Tibial nerve (tissue), 4 donors: ENCODE results near the gene AK4. TPM values are rescaled to one million over a fixed set of nuclear protein-coding genes. Genes with fewer than 3 reads are reported as not detected.
"Not testable (repeated sequence)": the region's sequence is repeated elsewhere in the genome, so short reads cannot be mapped to it uniquely, and the experiment has no call there.

Experiments used
- DNase-seq, 2 donors: peaks; one replicate each; pipeline ENCODE4 v3.0.0-alpha.2; 2019; ENCODE audit warnings: low spot score in 2 of 2
- H3K27ac ChIP-seq, 4 donors: fragments of 200-600 bp; sonication (generic) in 3 of 4; one replicate each; pipeline ENCODE4 v1.5.1; 2017 to 2019; ENCODE audit warnings: mild to moderate bottlenecking in 1 of 4
- H3K27me3 ChIP-seq, 2 donors: fragments of 200-600 bp; sonication (generic) in 1 of 2; one replicate each; pipeline versions ENCODE4 v1.5.1 to v1.6.0; 2017 to 2019
- H3K36me3 ChIP-seq, 3 donors: fragments of 200-600 bp; sonication (generic); one replicate each; pipeline ENCODE4 v1.5.1; 2018 to 2019
- H3K4me1 ChIP-seq, 4 donors: fragments of 200-600 bp; sonication (generic) in 3 of 4; one replicate each; pipeline ENCODE4 v1.5.1; 2017 to 2019
- H3K4me3 ChIP-seq, 4 donors: fragments of 200-600 bp; sonication (generic) in 3 of 4; one replicate each; pipeline ENCODE4 v1.5.1; 2017 to 2019; ENCODE audit warnings: mild to moderate bottlenecking in 1 of 4, moderate library complexity in 1 of 4
- H3K9me3 ChIP-seq, 4 donors: fragments of 200-600 bp; sonication (generic) in 3 of 4; one replicate each; pipeline ENCODE4 v1.5.1; 2017 to 2019
- CTCF ChIP-seq, 5 experiments: fragments of 200-600 bp in 3 of 5; fragments of 450-650 bp in 2 of 5; sonication (generic) in 3 of 5; IDR thresholded peaks; one replicate each; pipeline ENCODE4 v1.5.1; 2016 to 2019; ENCODE audit warnings: antibody characterized with exemption in 5 of 5, mild to moderate bottlenecking in 3 of 5, moderate library complexity in 2 of 5
- EP300 ChIP-seq, 2 donors: sonication (generic); formaldehyde crosslinking; IDR thresholded peaks; one replicate each; pipeline ENCODE4 v1.6.1; 2017; ENCODE audit warnings: antibody characterized with exemption in 2 of 2, mild to moderate bottlenecking in 1 of 2
- POLR2A ChIP-seq, 2 donors: fragments of 450-650 bp; IDR thresholded peaks; one replicate each; pipeline ENCODE4 v1.6.1; 2017; ENCODE audit warnings: antibody characterized with exemption in 2 of 2, mild to moderate bottlenecking in 2 of 2, moderate library complexity in 2 of 2
- WGBS, 2 donors: methylation state at CpG; one replicate each; pipeline ENCODE4 v1.1.5; 2018; 5-methylcytosine and 5-hydroxymethylcytosine counted together
- total RNA-seq, 4 donors: library from RNA; depleted of rRNA; stranded (reverse); fragments of >200 nt; gene quantifications; one replicate each; pipeline ENCODE4 v1.1.0, GENCODE V29; 2016

AK4 gene
- total RNA-seq, 4 donors from 2014 or later = 16.1 to 24.9 (median 19.5) TPM

DNA sequence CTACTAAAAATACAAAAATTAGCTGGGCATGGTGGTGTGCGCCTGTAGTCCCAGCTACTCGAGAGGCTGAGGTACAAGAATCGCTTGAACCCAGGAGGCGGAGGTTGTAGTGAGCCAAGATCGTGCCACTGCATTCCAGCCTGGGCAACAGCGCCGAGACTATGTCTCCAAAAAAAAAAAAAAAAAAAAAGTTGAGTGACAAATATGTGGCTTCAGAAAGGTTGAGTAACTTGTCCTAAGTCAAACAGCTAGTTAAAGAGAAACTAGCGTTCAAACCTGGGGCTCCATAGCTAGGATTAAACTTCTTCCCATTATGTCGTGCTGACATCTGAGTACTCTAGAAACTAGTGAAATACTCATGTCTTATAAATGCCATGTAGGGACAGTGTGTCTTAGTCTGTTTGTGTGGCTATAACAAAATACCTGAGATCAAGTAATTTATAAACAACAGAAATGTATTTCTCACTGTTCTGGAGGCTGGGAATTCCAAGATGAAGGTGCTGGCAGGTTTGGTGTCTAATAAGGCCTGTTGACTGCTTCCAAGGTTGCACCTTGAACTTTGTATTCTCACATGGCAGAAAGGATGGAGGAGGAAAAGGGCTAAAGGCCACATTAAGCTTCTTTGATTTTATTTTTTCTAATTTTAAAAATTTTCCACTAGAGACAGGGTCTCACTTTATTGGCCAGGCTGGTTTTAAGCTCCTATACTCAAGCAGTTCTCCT, 12.0 kb downstream of the AK4 start:
- Histone ChIP-seq H3K4me3 (no peak overlapping the region), H3K27me3 (no peaks in the 10 kb centered on the region), H3K9me3 (no peaks in the 10 kb centered on the region), H3K4me1 (peaks cover 0 to 4% (median 2%) of the 10 kb centered on the region in 4 donors), H3K27ac (no peak overlapping the region), H3K36me3 (no peaks in the 10 kb centered on the region)
- TF ChIP-seq CTCF (IDR thresholded peaks at IDR 0.05) (no peak), POLR2A (IDR thresholded peaks at IDR 0.05) (no peak), EP300 (IDR thresholded peaks at IDR 0.05) (no peak)
- DNase-seq = no peak
- 95 to 96% methylated on average over 9 of the region's 9 CpGs for WGBS, 2 donors

GRCh38 chr1:65163201-65163805, 15.3 kb downstream of the AK4 start:
- Histone ChIP-seq H3K27ac (no peak overlapping the region), H3K4me3 (no peak overlapping the region), H3K9me3 (no peaks in the 10 kb centered on the region), H3K4me1 (peaks cover 0 to 8% (median 3%) of the 10 kb centered on the region in 4 donors), H3K36me3 (no peaks in the 10 kb centered on the region), H3K27me3 (no peaks in the 10 kb centered on the region)
- WGBS, 2 donors = 88 to 91% methylated on average over 11 of the region's 11 CpGs
- TF ChIP-seq POLR2A (IDR thresholded peaks at IDR 0.05) (no peak), CTCF (IDR thresholded peaks at IDR 0.05) (no peak), EP300 (IDR thresholded peaks at IDR 0.05) (no peak)
- DNase-seq = no peak

DNA sequence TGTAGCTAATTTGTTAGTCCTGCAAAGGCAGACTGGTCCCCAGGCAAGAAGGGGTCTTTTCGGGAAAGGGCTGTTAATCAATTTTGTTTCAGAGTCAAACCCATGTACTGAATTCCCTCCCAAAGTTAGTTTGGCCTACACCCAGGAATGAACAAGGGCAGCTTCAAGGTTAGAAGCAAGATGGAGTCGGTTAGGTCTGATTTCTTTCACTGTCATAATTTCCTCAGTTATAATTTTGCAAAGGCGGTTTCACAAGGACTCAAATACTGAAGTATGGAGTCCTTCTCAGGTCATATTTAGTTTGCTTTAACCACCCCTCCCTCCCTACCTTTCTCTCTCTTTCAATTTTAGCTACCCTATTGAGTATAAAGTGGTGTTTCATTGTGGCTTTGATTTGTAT, 16.1 kb downstream of the AK4 start:
- 86 to 91% methylated on average over 3 of the region's 3 CpGs for WGBS, 2 donors
- H3K36me3 ChIP-seq, H3K27me3 ChIP-seq, DNase-seq, H3K4me1 ChIP-seq, H3K9me3 ChIP-seq, H3K27ac ChIP-seq, H3K4me3 ChIP-seq: not testable (repeated sequence)

DNA sequence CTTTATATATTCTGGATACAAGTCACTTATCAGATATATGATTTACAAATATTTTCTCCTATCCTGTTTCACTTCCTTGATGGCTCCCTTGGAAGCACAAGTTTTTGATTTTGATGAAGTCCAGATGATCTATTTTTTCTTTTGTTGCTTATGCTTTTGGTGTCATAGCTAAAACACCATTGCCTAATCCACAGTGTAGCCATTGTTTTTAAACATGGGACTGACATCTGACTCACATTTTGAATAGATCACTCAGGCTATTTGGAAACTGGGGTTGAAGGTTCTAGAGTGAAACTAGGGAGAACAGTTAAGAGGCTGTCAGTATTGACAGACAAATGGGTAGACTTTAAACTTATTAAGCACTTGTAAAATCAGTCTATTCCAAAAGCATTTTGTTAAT, 16.6 kb downstream of the AK4 start:
- Histone ChIP-seq H3K36me3 (no peaks in the 10 kb centered on the region), H3K4me3 (no peak overlapping the region), H3K9me3 (no peaks in the 10 kb centered on the region), H3K27me3 (no peaks in the 10 kb centered on the region), H3K4me1 (peaks cover 0 to 8% (median 3%) of the 10 kb centered on the region in 4 donors), H3K27ac (no peak overlapping the region)
- no peak for TF ChIP-seq CTCF (IDR thresholded peaks at IDR 0.05)
- TF ChIP-seq POLR2A (IDR thresholded peaks at IDR 0.05) = no peak
- peak in 1 of 2 donors; percentile 29 for TF ChIP-seq EP300 (IDR thresholded peaks at IDR 0.05)
- DNase-seq = no peak

- Histone ChIP-seq H3K27me3 (no peaks in the 10 kb centered on the region), H3K36me3 (no peaks in the 10 kb centered on the region), H3K9me3 (no peaks in the 10 kb centered on the region), H3K4me1 (peaks cover 0 to 8% (median 3%) of the 10 kb centered on the region in 4 donors), H3K4me3 (no peak overlapping the region), H3K27ac (no peak overlapping the region)
- 75 to 77% methylated on average over 5 of the region's 5 CpGs for WGBS, 2 donors
- DNase-seq = no peak
- TF ChIP-seq EP300 (IDR thresholded peaks at IDR 0.05) (no peak), CTCF (IDR thresholded peaks at IDR 0.05) (no peak), POLR2A (IDR thresholded peaks at IDR 0.05) (no peak)
Measured at GRCh38 chr1:65165269-65165993, 17.4 kb downstream of the AK4 start.
